Sigmoid colon (tissue), 4 donors: ENCODE measurements around the gene P3H3.
A peak's percentile ranks its signal among the peaks of the same experiment; 100 is the strongest.

Source experiments
- POLR2A ChIP-seq, 2 donors: fragments of 450-650 bp; IDR thresholded peaks; one replicate each; pipeline ENCODE4 v1.6.1; 2016; ENCODE audit warnings: antibody characterized with exemption in 2 of 2, mild to moderate bottlenecking in 2 of 2, moderate library complexity in 2 of 2
- POLR2AphosphoS5 ChIP-seq, 4 donors: sonication (generic); formaldehyde crosslinking; IDR thresholded peaks; one replicate each; pipeline ENCODE4 v1.6.1; 2017; ENCODE audit warnings: antibody characterized with exemption in 4 of 4
- TF ChIP-seq, protein P1 (sequence below), 4 experiments: fragments of 450-650 bp in 3 of 4; fragments of 200-600 bp in 1 of 4; IDR thresholded peaks; one replicate each; pipeline ENCODE4 v1.5.1; 2016 to 2019; ENCODE audit warnings: antibody characterized with exemption in 4 of 4, mild to moderate bottlenecking in 3 of 4, moderate library complexity in 2 of 4

DNA sequence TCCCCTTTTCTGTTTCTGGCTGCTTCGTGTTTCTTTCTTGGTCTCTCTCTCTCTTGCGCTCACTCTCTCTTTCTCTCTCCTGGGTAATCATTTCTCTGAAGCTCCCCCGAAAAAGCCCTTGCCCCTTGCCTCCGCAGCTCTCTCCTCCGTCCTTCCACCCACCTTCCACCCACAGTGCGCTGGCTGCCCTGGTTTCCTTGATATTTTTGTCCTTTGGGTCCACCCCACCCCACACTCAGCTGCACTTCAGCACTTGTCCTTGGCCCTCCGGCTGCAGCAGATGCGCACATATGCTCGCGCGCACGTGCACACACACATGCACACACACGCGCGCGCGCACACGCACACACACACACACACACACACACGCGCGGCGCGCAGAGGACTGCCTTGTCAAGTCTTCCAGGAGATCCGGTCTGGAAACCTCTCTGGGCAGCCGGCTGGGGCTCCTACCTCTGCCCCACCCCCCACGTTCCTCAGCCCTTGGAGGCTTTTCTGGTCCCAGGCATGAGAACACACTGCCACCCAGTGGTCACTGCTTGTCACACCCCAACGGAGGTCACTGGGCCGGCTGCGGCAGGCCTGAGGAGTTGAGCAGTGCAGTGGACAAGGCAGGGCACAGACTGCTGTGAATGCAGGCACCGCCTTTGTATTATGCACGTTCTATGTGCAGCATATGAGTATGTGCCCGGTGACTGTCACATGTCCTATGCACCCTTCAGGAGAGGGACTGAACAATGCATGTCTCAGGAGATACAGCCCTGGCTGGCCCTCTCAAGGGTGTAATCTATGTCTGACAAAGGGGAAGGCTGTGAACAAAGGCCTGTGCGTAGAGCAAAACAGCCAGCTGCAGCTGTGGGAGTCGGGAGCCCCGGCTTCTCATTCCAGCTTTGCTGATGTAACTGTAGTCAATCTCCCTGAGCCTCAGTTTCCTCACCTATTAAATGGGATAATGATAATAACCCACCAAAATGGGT is 49.3 kb upstream of the P3H3 start:
- TF ChIP-seq, protein P1, sequence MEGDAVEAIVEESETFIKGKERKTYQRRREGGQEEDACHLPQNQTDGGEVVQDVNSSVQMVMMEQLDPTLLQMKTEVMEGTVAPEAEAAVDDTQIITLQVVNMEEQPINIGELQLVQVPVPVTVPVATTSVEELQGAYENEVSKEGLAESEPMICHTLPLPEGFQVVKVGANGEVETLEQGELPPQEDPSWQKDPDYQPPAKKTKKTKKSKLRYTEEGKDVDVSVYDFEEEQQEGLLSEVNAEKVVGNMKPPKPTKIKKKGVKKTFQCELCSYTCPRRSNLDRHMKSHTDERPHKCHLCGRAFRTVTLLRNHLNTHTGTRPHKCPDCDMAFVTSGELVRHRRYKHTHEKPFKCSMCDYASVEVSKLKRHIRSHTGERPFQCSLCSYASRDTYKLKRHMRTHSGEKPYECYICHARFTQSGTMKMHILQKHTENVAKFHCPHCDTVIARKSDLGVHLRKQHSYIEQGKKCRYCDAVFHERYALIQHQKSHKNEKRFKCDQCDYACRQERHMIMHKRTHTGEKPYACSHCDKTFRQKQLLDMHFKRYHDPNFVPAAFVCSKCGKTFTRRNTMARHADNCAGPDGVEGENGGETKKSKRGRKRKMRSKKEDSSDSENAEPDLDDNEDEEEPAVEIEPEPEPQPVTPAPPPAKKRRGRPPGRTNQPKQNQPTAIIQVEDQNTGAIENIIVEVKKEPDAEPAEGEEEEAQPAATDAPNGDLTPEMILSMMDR (IDR thresholded peaks at IDR 0.05), result peak; percentile 93 to 99 (median 96)
- TF ChIP-seq POLR2A (IDR thresholded peaks at IDR 0.05) (no peak), POLR2AphosphoS5 (IDR thresholded peaks at IDR 0.05) (peak; percentile 45 to 65 (median 62))
